GM12878 (cell line): ENCODE results near the gene FOXP1. TPM values are rescaled to one million over a fixed set of nuclear protein-coding genes. Genes with fewer than 3 reads are reported as not detected.

Experiments used
- ATAC-seq: fragments of 200-7000 bp; cut with Tn5 transposase; 3 replicates; pipeline ENCODE4 v1.9.1; 2020; ENCODE audit warnings: mild to moderate bottlenecking, moderate library complexity
- BruUV-seq: library from RNA; stranded (reverse); fragments of 400-500 nt; replicated peaks from 2 replicates; lab custom pipeline; 2021; lab: Mats Ljungman, UMichigan
- CTCF ChIA-PET: fragments of 300-600 bp; sonication (Branson Sonifier 250); formaldehyde crosslinking; extraction: SDS; loops from one replicate; lab custom pipeline; 2021; ENCODE audit warnings: inconsistent platforms; lab: Yijun Ruan, JAX
- POLR2A ChIA-PET: fragments of 350-600 bp; formaldehyde crosslinking; extraction: SDS; loops from one replicate; lab custom pipeline; 2021; ENCODE audit warnings: inconsistent platforms; lab: Charles Lee
- RAD21 ChIA-PET: fragments of 300-600 bp; sonication (Branson Sonifier 250); formaldehyde crosslinking; loops from one replicate; lab custom pipeline; 2023; ENCODE audit warnings: antibody characterized with exemption; ENCODE audit not compliant: unreplicated experiment; lab: Charles Lee
- SMC1A ChIA-PET: fragments of 300-600 bp; sonication (Branson Sonifier 250); formaldehyde crosslinking; loops from one replicate; lab custom pipeline; 2023; ENCODE audit not compliant: unreplicated experiment, uncharacterized antibody; lab: Charles Lee
- DNase-seq: peaks from one replicate; pipeline ENCODE4 v3.0.0-alpha.2; 2011; ENCODE audit warnings: low read depth, low spot score
- FAIRE-seq: peaks from 3 replicates; lab custom pipeline; 2011; peaks lifted over from hg19 to GRCh38; lab: Jason Lieb, UNC
- H2AFZ ChIP-seq: 2 replicates; pipeline ENCODE4 v1.6.0; 2011; ENCODE audit warnings: low read depth, low read length, control low read depth; ENCODE audit not compliant: control insufficient read depth
- H3K27ac ChIP-seq: 2 replicates; pipeline ENCODE4 v1.5.1; 2011; ENCODE audit warnings: control low read depth; ENCODE audit not compliant: control insufficient read depth, insufficient read depth
- H3K27me3 ChIP-seq, 2 experiments: replicated peaks in 1 of 2; 2 replicates each; pipeline versions ENCODE4 v1.6.0 to v1.6.1; 2011; ENCODE audit warnings: low read length in 1 of 2; ENCODE audit not compliant: control insufficient read depth in 2 of 2, insufficient read depth in 2 of 2
- H3K36me3 ChIP-seq, 2 experiments: 2 replicates each; pipeline ENCODE4 v1.5.1; 2011; ENCODE audit warnings: low read length in 1 of 2; ENCODE audit not compliant: control insufficient read depth in 2 of 2, insufficient read depth in 2 of 2
- H3K4me1 ChIP-seq: 2 replicates; pipeline ENCODE4 v1.6.1; 2011; ENCODE audit warnings: mild to moderate bottlenecking, low read length, moderate library complexity, mixed read lengths; ENCODE audit not compliant: control insufficient read depth, insufficient read depth
- H3K4me2 ChIP-seq: 2 replicates; pipeline ENCODE4 v1.6.0; 2011; ENCODE audit warnings: control low read depth; ENCODE audit not compliant: control insufficient read depth, insufficient read depth
- H3K4me3 ChIP-seq: fragments of 200-600 bp; sonication (generic); 2 replicates; pipeline ENCODE4 v1.5.1; 2016
- H3K79me2 ChIP-seq: 2 replicates; pipeline ENCODE4 v1.6.0; 2011; ENCODE audit warnings: low read length; ENCODE audit not compliant: control insufficient read depth, insufficient read depth
- H3K9ac ChIP-seq: 2 replicates; pipeline ENCODE4 v1.8.0; 2011; ENCODE audit warnings: low read length, control low read depth, mixed read lengths; ENCODE audit not compliant: control insufficient read depth, insufficient read depth
- H3K9me3 ChIP-seq: replicated peaks from 3 replicates; pipeline ENCODE4 v1.5.1; 2011; ENCODE audit warnings: mild to moderate bottlenecking, low read length; ENCODE audit not compliant: control insufficient read depth, insufficient read depth
- H4K20me1 ChIP-seq: 2 replicates; pipeline ENCODE4 v1.6.0; 2011; ENCODE audit not compliant: control insufficient read depth, insufficient read depth
- EZH2 ChIP-seq: IDR thresholded peaks from 2 replicates; pipeline ENCODE4 v1.6.1; 2012; ENCODE audit warnings: low read depth, mild to moderate bottlenecking, control low read depth, inconsistent platforms, low read length, borderline replicate concordance; ENCODE audit not compliant: control insufficient read depth
- IKZF2 ChIP-seq, 2 experiments: fragments of 450-650 bp; IDR thresholded peaks; 2 replicates each; pipeline ENCODE4 v1.6.1; 2017; ENCODE audit warnings: mild to moderate bottlenecking in 2 of 2, moderate library complexity in 2 of 2
- WGBS: methylation state at CpG from one replicate; pipeline ENCODE4 v1.1.6; 2016; ENCODE audit warnings: low lambda C conversion rate; ENCODE audit not compliant: insufficient replicate concordance, insufficient coverage; ENCODE audit errors: missing lambda C conversion rate; 5-methylcytosine and 5-hydroxymethylcytosine counted together
- in situ Hi-C: fragments of 300-500 bp; cut with MboI; formaldehyde crosslinking; loops from 9 replicates; pipeline ENCODE4 v1.14.3; 2018; ENCODE audit warnings: mixed read lengths
- intact Hi-C: fragments of 100-400 bp; cut with micrococcal nuclease; formaldehyde crosslinking; loops from one replicate; pipeline ENCODE4 v1.14.2; 2022; ENCODE audit not compliant: unreplicated experiment
- polyA plus RNA-seq, 11 experiments: library from polyadenylated mRNA; depleted of rRNA in 4 of 11; unstranded in 6 of 11; stranded (reverse) in 5 of 11; fragments of >200 nt; fragmentation: Nextera tagmentation in 4 of 11; fragmentation: Illumina TruSeq in 1 of 11; extraction: Ambion mirVana in 4 of 11; extraction: Trizol in 1 of 11; gene quantifications; 1 replicate in 1 of 11; 2 replicates in 10 of 11; pipeline versions ENCODE4 v1.2.1 to v1.2.3, GENCODE V29; 2011 to 2016; ENCODE audit warnings: inconsistent platforms in 2 of 11, missing spikeins in 2 of 11, low read depth in 1 of 11
- total RNA-seq, 4 experiments: library from RNA; depleted of rRNA in 3 of 4; stranded (reverse); fragments of >200 nt in 3 of 4; fragmentation: Illumina TruSeq in 1 of 4; extraction: Trizol in 1 of 4; gene quantifications; 2 replicates each; pipeline versions ENCODE4 v1.2.1 to v1.2.3, GENCODE V29; 2013 to 2021
- TF ChIP-seq, protein P1 (sequence below): fragments of 450-650 bp; conservative IDR thresholded peaks from 2 replicates; pipeline ENCODE4 v1.6.1; 2017; ENCODE audit warnings: mild to moderate bottlenecking, moderate library complexity

Gene FOXP1
- total and polyA plus RNA-seq, 10 of the 15 experiments (the other 5 are each of a cell fraction or from before 2014, with no cell fraction given), result 0.05 to 1.6 (median 0.20) TPM; not detected in 1

DNA sequence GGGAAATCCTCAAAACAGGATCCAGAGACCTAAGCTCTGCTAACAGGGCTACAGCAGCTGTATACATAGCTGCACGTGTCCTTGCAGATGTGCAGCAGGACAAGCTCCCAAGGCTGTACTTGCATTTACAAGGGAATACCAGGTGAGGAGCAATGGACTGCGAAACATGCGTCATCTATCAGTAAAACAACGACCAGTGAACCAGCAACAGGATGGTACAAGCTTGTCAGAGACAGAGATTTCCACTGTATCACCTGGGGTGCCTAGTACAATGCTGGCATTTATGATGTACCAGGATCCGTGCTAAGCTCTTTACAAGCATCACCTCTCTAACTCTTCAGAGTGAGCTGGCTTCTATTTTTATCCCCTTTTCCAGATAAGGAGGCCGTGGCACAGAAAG is 227.3 kb downstream of the FOXP1 start (continued):
- TF ChIP-seq, protein P1, sequence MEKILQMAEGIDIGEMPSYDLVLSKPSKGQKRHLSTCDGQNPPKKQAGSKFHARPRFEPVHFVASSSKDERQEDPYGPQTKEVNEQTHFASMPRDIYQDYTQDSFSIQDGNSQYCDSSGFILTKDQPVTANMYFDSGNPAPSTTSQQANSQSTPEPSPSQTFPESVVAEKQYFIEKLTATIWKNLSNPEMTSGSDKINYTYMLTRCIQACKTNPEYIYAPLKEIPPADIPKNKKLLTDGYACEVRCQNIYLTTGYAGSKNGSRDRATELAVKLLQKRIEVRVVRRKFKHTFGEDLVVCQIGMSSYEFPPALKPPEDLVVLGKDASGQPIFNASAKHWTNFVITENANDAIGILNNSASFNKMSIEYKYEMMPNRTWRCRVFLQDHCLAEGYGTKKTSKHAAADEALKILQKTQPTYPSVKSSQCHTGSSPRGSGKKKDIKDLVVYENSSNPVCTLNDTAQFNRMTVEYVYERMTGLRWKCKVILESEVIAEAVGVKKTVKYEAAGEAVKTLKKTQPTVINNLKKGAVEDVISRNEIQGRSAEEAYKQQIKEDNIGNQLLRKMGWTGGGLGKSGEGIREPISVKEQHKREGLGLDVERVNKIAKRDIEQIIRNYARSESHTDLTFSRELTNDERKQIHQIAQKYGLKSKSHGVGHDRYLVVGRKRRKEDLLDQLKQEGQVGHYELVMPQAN, result no peak
- TF ChIP-seq EZH2, result no peak

DNA sequence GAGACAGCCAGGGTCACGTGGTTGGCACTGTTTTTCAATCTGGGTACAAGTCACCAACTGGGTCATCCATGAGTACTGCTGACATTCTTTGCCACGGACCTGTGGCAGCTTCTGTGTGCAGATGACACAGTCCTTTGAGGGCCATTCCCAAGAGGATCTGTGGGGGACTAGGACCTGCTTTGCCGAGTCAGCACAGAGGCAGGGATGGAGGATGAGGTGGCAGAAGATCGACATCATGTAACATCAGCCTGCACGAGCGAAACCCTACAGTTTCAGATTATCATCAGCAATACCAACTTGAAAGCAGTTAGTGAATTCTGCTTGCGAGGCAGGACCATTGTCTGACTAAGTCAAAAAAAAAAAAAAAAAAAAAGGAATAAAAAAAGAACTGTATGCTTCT is 227.7 kb downstream of the FOXP1 start:
- 1% methylated on average over 6 of the region's 7 CpGs for WGBS
- POLR2A ChIA-PET, result no interaction called here
- Histone ChIP-seq H3K79me2 (no peaks in the 10 kb centered on the region), H3K9me3 (no peaks in the 10 kb centered on the region), H3K4me1 (peaks cover 3% of the 10 kb centered on the region; the same call in 1 of the 2 replicates), H3K4me3 (no peak overlapping the region), H3K27me3 (no peaks in the 10 kb centered on the region; a peak in 1 of 4 replicates), H3K9ac (no peak overlapping the region), H2AFZ (no peak overlapping the region), H4K20me1 (no peaks in the 10 kb centered on the region), H3K36me3 (no peaks in the 10 kb centered on the region), H3K27ac (no peak overlapping the region), H3K4me2 (no peak overlapping the region)
- no TSS peak for BruUV-seq
- RAD21 ChIA-PET, result interaction anchor here (0.7 kb wide), 1 partner anchor 10 kb away, joined by 4 read pairs; no protein-coding TSS in a partner anchor
- in situ Hi-C loops, result no loop called here
- TF ChIP-seq IKZF2 (IDR thresholded peaks at IDR 0.05), result no peak
- intact Hi-C loops, result no loop called here
- no peak for DNase-seq
- CTCF ChIA-PET, result no interaction called here
- SMC1A ChIA-PET, result interaction anchor here (0.7 kb wide), 1 partner anchor 230 kb away, joined by 3 read pairs; no protein-coding TSS in a partner anchor
- FAIRE-seq, result no peak
- ATAC-seq, result peak; percentile 21; the same call in 2 of the 3 replicates
